SK-N-SH treated with all-trans-retinoic acid at 6 μM for 48 hours (cell line): ENCODE measurements around the gene RAB7A.

Source experiments
- ATAC-seq: fragments of 200-7000 bp; cut with Tn5 transposase; 3 replicates; pipeline ENCODE4 v1.9.1; 2020; ENCODE audit warnings: mild to moderate bottlenecking, moderate library complexity
- ARNTL ChIP-seq: fragments of 450-650 bp; formaldehyde crosslinking; IDR thresholded peaks from 2 replicates; pipeline ENCODE4 v1.5.0; 2020; ENCODE audit warnings: low read depth, mild to moderate bottlenecking, moderate library complexity, borderline replicate concordance
- BACH2 ChIP-seq: fragments of 250-450 bp; sonication (Bioruptor Pico); IDR thresholded peaks from 2 replicates; pipeline ENCODE4 v1.9.0; 2021; ENCODE audit warnings: mild to moderate bottlenecking, borderline replicate concordance
- CREB5 ChIP-seq: fragments of 250-450 bp; sonication (Bioruptor Pico); IDR thresholded peaks from 2 replicates; pipeline ENCODE4 v1.5.1; 2020; ENCODE audit warnings: low read depth, mild to moderate bottlenecking, moderate library complexity
- CSDC2 ChIP-seq: fragments of 250-450 bp; sonication (Bioruptor Pico); IDR thresholded peaks from 2 replicates; pipeline ENCODE4 v1.5.0; 2020; ENCODE audit warnings: mild to moderate bottlenecking, moderate library complexity
- CSRNP3 ChIP-seq: fragments of 250-450 bp; sonication (Bioruptor Pico); IDR thresholded peaks from 2 replicates; pipeline ENCODE4 v1.5.1; 2021; ENCODE audit warnings: mild to moderate bottlenecking, moderate library complexity
- ESRRG ChIP-seq: fragments of 250-450 bp; sonication (Bioruptor Pico); IDR thresholded peaks from 2 replicates; pipeline ENCODE4 v1.6.1; 2021; ENCODE audit warnings: mild to moderate bottlenecking
- GLIS3 ChIP-seq: fragments of 250-450 bp; sonication (Bioruptor Pico); IDR thresholded peaks from 2 replicates; pipeline ENCODE4 v1.5.0; 2020; ENCODE audit warnings: mild to moderate bottlenecking, moderate library complexity
- ISL1 ChIP-seq: fragments of 250-450 bp; sonication (Bioruptor Pico); IDR thresholded peaks from 2 replicates; pipeline ENCODE4 v2.1.2; 2022; ENCODE audit warnings: mild to moderate bottlenecking, moderate library complexity
- PATZ1 ChIP-seq: fragments of 250-450 bp; sonication (Bioruptor Pico); IDR thresholded peaks from 2 replicates; pipeline ENCODE4 v1.8.0; 2020; ENCODE audit warnings: mild to moderate bottlenecking, moderate library complexity, borderline replicate concordance
- POU6F1 ChIP-seq: fragments of 250-450 bp; sonication (Bioruptor Pico); IDR thresholded peaks from 2 replicates; pipeline ENCODE4 v1.8.0; 2021; ENCODE audit warnings: low read depth, mild to moderate bottlenecking, moderate library complexity, borderline replicate concordance
- PPARA ChIP-seq: fragments of 250-450 bp; sonication (Bioruptor Pico); IDR thresholded peaks from 2 replicates; pipeline ENCODE4 v1.5.0; 2020; ENCODE audit warnings: mild to moderate bottlenecking, borderline replicate concordance
- RARB ChIP-seq: fragments of 250-450 bp; sonication (Bioruptor Pico); IDR thresholded peaks from 2 replicates; pipeline ENCODE4 v1.8.0; 2021; ENCODE audit warnings: mild to moderate bottlenecking, moderate library complexity
- SNAI2 ChIP-seq: fragments of 250-450 bp; sonication (Bioruptor Pico); IDR thresholded peaks from 2 replicates; pipeline ENCODE4 v1.5.0; 2020; ENCODE audit warnings: mild to moderate bottlenecking, moderate library complexity
- TCF4 ChIP-seq: fragments of 250-450 bp; sonication (Bioruptor Pico); IDR thresholded peaks from 2 replicates; pipeline ENCODE4 v1.8.0; 2021; ENCODE audit warnings: mild to moderate bottlenecking, moderate library complexity, borderline replicate concordance
- TSHZ2 ChIP-seq: fragments of 250-450 bp; sonication (Bioruptor Pico); IDR thresholded peaks from 2 replicates; pipeline ENCODE4 v1.5.0; 2020; ENCODE audit warnings: mild to moderate bottlenecking, moderate library complexity
- ZC3H10 ChIP-seq: fragments of 250-450 bp; sonication (Bioruptor Pico); IDR thresholded peaks from 2 replicates; pipeline ENCODE4 v1.5.1; 2021; ENCODE audit warnings: mild to moderate bottlenecking, moderate library complexity
- ZFP3 ChIP-seq: fragments of 250-450 bp; sonication (Bioruptor Pico); IDR thresholded peaks from 2 replicates; pipeline ENCODE4 v1.5.0; 2020; ENCODE audit warnings: mild to moderate bottlenecking, moderate library complexity
- ZFP30 ChIP-seq: fragments of 450-650 bp; formaldehyde crosslinking; IDR thresholded peaks from 2 replicates; pipeline ENCODE4 v1.5.0; 2022; ENCODE audit warnings: mild to moderate bottlenecking, moderate library complexity
- ZNF565 ChIP-seq: fragments of 450-650 bp; formaldehyde crosslinking; conservative IDR thresholded peaks from 2 replicates; pipeline ENCODE4 v1.5.0; 2020; ENCODE audit warnings: low read depth, mild to moderate bottlenecking, moderate library complexity
- ZNF70 ChIP-seq: fragments of 450-650 bp; formaldehyde crosslinking; IDR thresholded peaks from 2 replicates; pipeline ENCODE4 v1.5.0; 2020; ENCODE audit warnings: mild to moderate bottlenecking, moderate library complexity
- ZNF8 ChIP-seq: fragments of 450-650 bp; formaldehyde crosslinking; IDR thresholded peaks from 2 replicates; pipeline ENCODE4 v1.5.0; 2020; ENCODE audit warnings: mild to moderate bottlenecking, moderate library complexity

The RAB7A gene

GRCh38 chr3:128806588-128806987 lies 80.6 kb downstream of the RAB7A start:
- ATAC-seq: no peak
- no peak for TF ChIP-seq GLIS3 (CRISPR knock-in tag)
- TF ChIP-seq ARNTL (CRISPR knock-in tag): no peak
- no peak for TF ChIP-seq ZNF565 (CRISPR knock-in tag)
- TF ChIP-seq ZC3H10 (CRISPR knock-in tag): no peak
- TF ChIP-seq TSHZ2 (CRISPR knock-in tag): no peak
- no peak for TF ChIP-seq TCF4 (CRISPR knock-in tag)
- no peak for TF ChIP-seq ZFP3
- no peak for TF ChIP-seq POU6F1 (CRISPR knock-in tag)
- no peak for TF ChIP-seq CSDC2
- no peak for TF ChIP-seq PATZ1 (CRISPR knock-in tag)
- no peak for TF ChIP-seq ISL1
- TF ChIP-seq ZNF8: no peak
- no peak for TF ChIP-seq RARB
- no peak for TF ChIP-seq PPARA (CRISPR knock-in tag)
- TF ChIP-seq ESRRG (CRISPR knock-in tag): no peak
- TF ChIP-seq CSRNP3 (CRISPR knock-in tag): no peak
- no peak for TF ChIP-seq ZNF70 (CRISPR knock-in tag)
- no peak for TF ChIP-seq SNAI2 (CRISPR knock-in tag)
- no peak for TF ChIP-seq BACH2 (CRISPR knock-in tag)
- no peak for TF ChIP-seq CREB5 (CRISPR knock-in tag)

GRCh38 chr3:128807186-128807830 lies 81.3 kb downstream of the RAB7A start:
- no peak for TF ChIP-seq ZNF8
- TF ChIP-seq PPARA (CRISPR knock-in tag): no peak
- no peak for TF ChIP-seq ARNTL (CRISPR knock-in tag)
- TF ChIP-seq ZNF70 (CRISPR knock-in tag): no peak
- no peak for TF ChIP-seq CSDC2
- no peak for TF ChIP-seq SNAI2 (CRISPR knock-in tag)
- ATAC-seq: no peak

GRCh38 chr3:128808672-128809071 lies 82.7 kb downstream of the RAB7A start:
- TF ChIP-seq BACH2 (CRISPR knock-in tag) (no peak), ZNF565 (CRISPR knock-in tag) (no peak), ZC3H10 (CRISPR knock-in tag) (no peak), ZFP3 (no peak), ARNTL (CRISPR knock-in tag) (no peak), ISL1 (no peak), ESRRG (CRISPR knock-in tag) (no peak), ZFP30 (CRISPR knock-in tag) (no peak), ZNF70 (CRISPR knock-in tag) (no peak), ZNF8 (no peak), TSHZ2 (CRISPR knock-in tag) (no peak), POU6F1 (CRISPR knock-in tag) (no peak), PPARA (CRISPR knock-in tag) (no peak)

More at GRCh38 chr3:128808672-128809071, 82.7 kb downstream of the RAB7A start:
- ATAC-seq: no peak
